ENCODE results near the gene GRIK1.

The GRIK1 gene

GRCh38 chr21:29827647-29828046 lies 112.1 kb downstream of the GRIK1 start:
- DNase-seq (ENCODE audit: low read depth) = no peak

GRCh38 chr21:29827236-29827635 lies 112.6 kb downstream of the GRIK1 start:
- DNase-seq (ENCODE audit: low read depth) = no peak

- no peak for DNase-seq (ENCODE audit: low read depth)
Measured at GRCh38 chr21:29826386-29826785, 113.4 kb downstream of the GRIK1 start.

GRCh38 chr21:29825936-29826335 lies 113.9 kb downstream of the GRIK1 start:
- no peak for DNase-seq (ENCODE audit: low read depth)

GRCh38 chr21:29825345-29825744 lies 114.5 kb downstream of the GRIK1 start:
- no peak for DNase-seq (ENCODE audit: low read depth)

- DNase-seq (ENCODE audit: low read depth) = no peak
Measured at GRCh38 chr21:29822064-29822463, 117.7 kb downstream of the GRIK1 start.

- DNase-seq (ENCODE audit: low read depth) = no peak
Measured at GRCh38 chr21:29821230-29821629, 118.6 kb downstream of the GRIK1 start.

- DNase-seq (ENCODE audit: low read depth) = no peak
Measured at GRCh38 chr21:29819675-29820326, 120.0 kb downstream of the GRIK1 start.

GRCh38 chr21:29818383-29818921 lies 121.3 kb downstream of the GRIK1 start:
- no peak for DNase-seq (ENCODE audit: low read depth)

GRCh38 chr21:29817450-29817849 lies 122.3 kb downstream of the GRIK1 start:
- no peak for DNase-seq (ENCODE audit: low read depth)

- no peak for DNase-seq (ENCODE audit: low read depth)
Measured at GRCh38 chr21:29812947-29813346, 126.8 kb downstream of the GRIK1 start.

GRCh38 chr21:29810871-29811270 lies 128.9 kb downstream of the GRIK1 start:
- no peak for DNase-seq (ENCODE audit: low read depth)

- no peak for DNase-seq (ENCODE audit: low read depth)
Measured at GRCh38 chr21:29808153-29808552, 131.6 kb downstream of the GRIK1 start.

GRCh38 chr21:29805105-29805504 lies 134.7 kb downstream of the GRIK1 start:
- DNase-seq (ENCODE audit: low read depth) = no peak

- DNase-seq (ENCODE audit: low read depth) = no peak
Measured at GRCh38 chr21:29803191-29803590, 136.6 kb downstream of the GRIK1 start.

GRCh38 chr21:29801122-29801521 lies 138.7 kb downstream of the GRIK1 start:
- no peak for DNase-seq (ENCODE audit: low read depth)

GRCh38 chr21:29800056-29800455 lies 139.7 kb downstream of the GRIK1 start:
- DNase-seq (ENCODE audit: low read depth) = no peak

- no peak for DNase-seq (ENCODE audit: low read depth)
Measured at GRCh38 chr21:29798840-29799239, 141.0 kb downstream of the GRIK1 start.

- DNase-seq (ENCODE audit: low read depth) = no peak
Measured at GRCh38 chr21:29797155-29797554, 142.6 kb downstream of the GRIK1 start.

- DNase-seq (ENCODE audit: low read depth) = no peak
Measured at GRCh38 chr21:29793712-29794111, 146.1 kb downstream of the GRIK1 start.

GRCh38 chr21:29789393-29789792 lies 150.4 kb downstream of the GRIK1 start:
- no peak for DNase-seq (ENCODE audit: low read depth)

GRCh38 chr21:29788752-29789151 lies 151.0 kb downstream of the GRIK1 start:
- DNase-seq (ENCODE audit: low read depth) = no peak

- DNase-seq (ENCODE audit: low read depth) = no peak
Measured at GRCh38 chr21:29787361-29787909, 152.4 kb downstream of the GRIK1 start.

Data from T follicular helper cell (primary cell).